NCI-H226 (cell line): Measurements from ENCODE around the gene ADGRF5.

Experiments
- DNase-seq: peaks from one replicate; pipeline ENCODE4 v3.0.0-alpha.2; 2015

ADGRF5 gene

DNA sequence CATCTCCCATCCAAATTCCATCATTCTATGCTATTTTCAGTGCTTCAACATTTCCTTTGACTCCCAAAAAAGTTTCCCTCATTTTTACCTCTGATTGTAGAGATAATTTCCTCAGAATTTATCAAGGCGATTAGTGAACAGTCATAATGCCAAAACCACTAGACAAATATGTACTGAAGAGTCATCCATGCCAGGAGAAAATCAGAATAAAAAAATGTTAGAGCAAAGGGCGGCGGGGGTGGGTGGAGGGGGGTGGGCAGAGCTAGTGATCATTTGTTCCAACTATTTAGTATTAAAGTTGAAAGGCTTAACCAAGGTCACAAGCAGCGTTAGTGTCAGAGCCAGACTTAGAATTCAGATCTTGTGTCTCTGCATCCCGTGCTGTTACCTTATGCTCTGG lies 5.3 kb upstream of the ADGRF5 start:
- DNase-seq, result no peak

DNA sequence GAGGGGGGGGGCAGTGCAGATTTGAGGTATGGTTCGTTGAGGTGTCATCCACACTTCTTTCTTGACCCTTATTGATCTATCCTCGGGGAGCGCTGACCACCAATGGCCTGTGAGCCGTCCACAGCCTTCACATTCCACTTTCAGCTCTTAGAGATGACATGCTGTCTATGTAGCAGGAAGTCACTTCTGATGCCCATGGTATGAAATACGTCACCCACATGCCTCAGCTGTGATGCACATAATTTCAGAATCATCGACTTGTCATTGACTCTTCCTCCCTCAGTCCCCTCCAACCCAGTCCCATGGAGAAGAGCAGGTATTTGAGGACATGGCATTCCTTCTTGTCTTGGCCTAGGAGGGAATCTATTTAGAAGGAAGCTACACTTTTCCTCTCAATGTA lies 4.7 kb upstream of the ADGRF5 start:
- no peak for DNase-seq

DNA sequence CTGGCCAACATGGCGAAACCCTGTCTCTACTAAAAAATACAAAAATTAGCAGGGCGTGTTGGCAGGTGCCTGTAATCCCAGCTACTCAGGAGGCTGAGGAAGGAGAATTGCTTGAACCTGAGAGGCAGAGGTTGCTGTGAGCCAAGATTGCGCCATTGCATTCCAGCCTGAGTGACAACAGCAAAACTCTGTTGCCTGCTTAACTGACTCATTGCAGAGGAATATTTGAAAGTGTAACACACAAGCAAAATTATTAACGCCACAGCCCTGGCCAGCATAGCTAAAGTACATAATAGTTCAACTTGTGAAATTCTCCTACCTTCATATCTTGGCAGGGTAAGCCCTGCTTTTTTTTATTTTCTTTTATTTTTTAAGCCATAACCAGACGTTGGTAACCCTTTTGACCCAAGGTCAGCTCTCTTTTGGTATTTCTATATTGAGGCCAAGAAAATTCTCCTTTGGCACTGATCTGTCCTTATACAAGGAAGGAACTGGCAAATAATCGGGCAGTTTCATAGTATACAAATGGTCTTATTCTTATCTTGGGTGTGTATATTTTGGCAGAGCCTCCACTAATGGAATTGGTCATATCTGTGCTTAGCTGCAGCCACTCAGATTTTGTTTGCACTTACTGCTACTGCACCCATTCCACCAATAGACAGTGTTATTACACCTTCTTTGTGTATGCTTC lies 4.0 kb upstream of the ADGRF5 start:
- peak; percentile 89 for DNase-seq

DNA sequence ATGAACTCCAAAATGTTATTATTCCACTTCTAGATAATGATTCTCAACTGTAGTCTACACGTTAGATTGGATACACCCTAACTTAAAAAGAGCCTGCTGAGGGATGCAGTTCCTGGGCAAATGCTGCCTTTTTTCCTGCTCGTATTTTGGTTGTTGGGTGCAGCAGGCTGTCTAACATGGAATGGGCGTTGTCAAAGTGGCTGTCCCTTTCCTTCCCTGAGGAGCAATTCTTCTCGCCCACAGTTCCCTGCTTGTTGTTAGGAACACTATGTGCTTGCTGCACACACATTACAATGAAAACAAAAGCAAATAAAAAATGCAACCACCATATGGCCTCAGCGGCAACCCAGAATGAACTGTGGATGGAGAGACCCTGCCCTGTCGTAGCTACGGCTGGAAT lies 1.7 kb upstream of the ADGRF5 start:
- no peak for DNase-seq

DNA sequence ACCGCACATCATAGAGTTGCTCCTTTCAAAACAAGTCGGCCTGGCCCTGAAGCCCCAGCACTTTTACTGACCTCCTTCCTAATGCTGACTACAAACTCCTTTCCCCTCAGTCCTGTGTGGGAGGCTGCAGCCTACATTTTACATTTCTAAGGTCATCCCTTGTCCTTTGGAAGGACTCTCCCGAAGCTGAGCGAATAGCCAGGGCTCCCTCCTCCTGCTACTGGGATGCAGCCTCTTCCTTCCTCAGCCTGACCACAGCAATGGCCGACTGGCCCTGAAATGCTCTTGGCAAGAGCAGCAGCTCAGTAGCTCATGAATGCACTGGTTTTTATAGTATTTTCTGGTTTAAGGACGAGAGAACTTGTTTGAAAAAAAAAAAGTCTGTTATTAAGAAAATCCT lies 679 bp downstream of the ADGRF5 start:
- no peak for DNase-seq

DNA sequence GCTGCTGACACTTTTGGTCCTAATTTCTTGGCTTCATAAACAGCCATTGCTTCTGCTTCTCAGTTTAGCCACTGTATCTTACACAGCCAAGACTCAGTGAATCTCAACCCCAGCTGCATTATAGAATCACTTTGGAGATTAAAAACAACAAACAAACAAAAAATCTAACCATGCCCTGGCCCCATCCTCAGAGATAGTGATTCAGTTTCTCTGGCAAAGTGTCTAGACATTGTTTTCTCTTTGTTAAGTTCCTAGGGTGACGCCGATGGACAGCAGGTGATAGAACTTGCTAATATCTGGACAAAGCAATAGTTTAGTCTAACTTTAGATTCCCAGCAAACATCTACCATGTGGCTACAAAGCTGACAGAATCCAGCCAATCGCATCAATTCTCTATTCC lies 2.9 kb downstream of the ADGRF5 start:
- DNase-seq, result no peak

DNA sequence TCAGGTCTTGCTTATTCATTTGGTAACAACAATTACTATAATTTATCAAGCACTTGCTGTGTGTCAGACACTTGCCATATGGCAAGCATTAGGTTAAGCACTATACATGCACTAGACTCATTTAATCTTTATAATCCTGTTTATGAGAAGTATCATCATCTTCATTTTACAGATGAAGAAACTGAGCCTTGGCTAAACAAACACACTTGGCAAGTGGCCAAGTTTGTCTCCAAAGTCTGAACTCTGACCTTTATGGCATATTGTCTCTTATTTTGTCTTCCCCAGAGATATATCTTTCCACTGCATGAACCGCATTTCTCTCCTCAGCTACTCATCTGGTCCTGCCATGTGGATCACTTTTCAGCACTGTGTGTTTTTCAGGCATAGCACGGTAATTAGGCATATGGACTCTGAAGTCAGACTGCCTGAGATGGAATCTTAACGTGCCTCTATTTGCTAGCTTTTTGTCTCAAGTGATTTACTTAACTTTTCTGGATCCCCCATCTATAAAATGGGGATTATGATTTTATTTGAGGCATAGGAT lies 4.7 kb downstream of the ADGRF5 start:
- DNase-seq, result no peak

DNA sequence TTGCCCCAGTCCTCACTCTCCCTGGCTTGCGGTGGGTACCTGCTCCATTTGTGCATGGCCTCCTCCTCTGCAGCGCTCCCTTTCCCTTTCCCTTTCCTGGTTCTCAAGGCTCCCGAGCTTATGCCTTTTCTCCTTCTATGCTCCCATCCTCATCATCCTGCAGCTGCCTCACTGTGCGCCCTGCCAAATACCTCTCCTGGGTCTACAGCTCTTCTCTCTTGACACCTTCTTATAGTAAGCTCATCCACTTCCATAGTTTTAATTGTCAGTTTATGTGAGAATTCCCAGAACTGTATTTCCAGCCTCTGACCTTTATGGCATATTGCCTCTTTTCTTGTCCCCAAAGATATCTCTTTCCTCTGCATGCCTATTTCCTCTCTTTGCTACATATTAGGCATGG lies 5.9 kb downstream of the ADGRF5 start:
- no peak for DNase-seq

DNA sequence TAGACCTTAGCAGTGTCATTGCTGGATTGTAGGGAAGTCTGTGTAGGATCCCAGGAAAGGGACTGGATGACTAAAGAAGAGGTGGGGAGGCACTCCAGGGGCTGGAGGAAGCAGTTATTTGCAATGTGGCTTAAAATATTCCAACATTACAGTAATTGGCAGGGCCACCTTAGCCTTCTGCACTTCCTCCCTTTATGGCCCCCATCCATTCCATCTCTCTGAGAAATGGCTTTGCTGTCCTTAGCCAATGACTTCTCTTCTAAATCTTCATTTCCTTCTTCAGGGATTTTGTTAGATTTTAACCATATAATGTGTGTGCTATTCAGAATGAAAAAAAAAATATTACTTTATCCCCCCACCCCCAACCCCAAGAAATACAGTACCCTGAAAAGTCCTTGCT lies 6.4 kb downstream of the ADGRF5 start:
- DNase-seq, result no peak

DNA sequence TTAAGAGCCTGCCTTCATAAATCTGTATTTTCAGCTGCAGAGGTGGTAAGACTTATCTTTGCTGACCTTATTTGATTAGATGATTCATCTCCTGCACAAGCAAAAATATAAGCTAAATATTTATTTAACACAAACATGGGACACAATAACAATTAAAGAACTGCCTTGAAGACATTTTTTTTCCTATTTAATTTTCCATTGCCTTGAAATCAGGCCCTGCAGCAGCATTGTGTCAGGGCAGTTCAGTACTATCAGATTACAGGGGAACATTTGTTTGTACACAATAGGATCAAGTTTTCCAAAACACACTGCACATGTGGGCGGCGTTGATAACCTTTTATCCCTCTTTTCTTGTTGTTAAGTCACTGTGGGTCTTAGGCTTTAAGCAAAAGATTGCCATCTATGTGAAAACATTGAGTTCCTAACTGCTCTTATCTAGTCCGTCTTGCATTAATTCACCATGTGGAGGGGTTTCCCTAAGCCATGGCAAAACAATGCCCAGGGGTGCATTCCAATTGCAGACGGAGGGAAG lies 7.4 kb downstream of the ADGRF5 start:
- DNase-seq, result no peak

DNA sequence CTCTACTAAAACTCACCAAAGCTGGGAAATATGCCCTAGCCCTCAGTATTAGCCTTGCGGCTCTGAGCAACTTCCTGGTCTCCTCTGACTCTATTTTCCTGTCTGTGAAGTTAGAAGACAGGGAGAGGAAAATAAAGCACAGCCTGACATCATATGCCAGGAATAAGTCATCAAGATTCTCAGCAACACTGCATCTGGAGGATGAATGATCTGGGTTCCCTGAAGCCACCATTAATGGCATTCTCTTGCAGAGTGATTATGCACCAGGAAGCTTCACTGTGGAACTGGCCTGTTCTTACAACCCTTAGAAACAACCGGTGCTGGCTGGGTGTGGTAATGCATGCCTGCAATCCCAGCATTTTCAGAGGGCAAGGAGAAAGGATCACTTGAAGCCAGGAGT lies 12.4 kb downstream of the ADGRF5 start:
- DNase-seq, result no peak

DNA sequence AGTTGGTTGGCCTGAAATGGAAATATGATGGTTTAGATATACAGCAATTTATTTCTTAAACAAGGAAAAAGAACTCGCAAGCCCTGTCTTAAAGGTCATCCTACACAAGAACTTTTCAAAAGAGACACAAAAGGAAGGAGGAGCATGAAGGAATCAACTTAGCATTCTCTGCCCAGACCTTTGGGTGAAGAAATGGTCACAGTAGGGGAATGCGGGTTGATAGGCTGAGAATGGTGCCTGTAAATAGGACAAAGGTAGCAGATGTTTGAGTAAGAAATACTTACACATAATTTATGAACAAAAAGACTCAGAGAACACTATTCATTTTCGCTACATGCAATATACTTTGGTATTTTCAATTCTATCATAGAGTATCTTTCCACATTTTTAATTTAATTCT lies 15.0 kb downstream of the ADGRF5 start:
- DNase-seq, result no peak

DNA sequence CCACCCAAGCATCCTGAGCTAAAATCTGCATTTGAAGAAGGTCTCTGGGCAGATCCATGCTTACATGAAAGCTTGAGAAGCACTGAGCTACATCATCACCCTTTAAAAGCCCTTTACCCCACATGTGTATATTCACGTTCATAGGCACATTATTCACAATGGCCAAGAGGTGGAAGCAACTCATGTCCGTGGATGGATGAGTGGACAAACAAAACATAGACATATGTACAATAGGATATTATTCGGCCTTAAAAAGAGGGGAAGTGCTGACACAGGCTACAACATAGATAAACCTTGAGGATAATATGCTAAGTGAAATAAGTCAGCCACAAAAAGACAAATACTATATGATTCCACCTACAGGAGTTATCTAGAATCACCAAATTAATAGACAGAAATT lies 17.6 kb downstream of the ADGRF5 start:
- no peak for DNase-seq

DNA sequence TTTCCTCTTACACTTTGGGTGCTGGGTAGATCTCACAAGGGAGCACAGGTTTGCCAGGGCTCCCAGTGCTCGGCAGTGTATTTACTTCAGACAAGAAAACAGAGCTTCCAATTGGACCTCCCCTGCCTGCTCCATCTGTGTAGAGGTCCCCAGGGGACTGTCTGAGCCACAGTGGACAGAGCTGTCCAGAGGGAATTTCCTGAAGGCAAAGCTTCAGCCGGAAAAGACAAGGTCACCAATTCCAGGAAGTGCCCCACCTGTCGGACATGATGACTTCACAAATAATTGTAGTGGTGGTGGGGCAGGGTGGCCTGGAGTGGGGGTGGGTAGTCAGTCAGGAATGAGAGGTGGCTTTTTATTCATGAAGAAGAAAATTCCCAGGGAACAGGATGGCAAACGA lies 18.6 kb downstream of the ADGRF5 start:
- DNase-seq, result no peak

DNA sequence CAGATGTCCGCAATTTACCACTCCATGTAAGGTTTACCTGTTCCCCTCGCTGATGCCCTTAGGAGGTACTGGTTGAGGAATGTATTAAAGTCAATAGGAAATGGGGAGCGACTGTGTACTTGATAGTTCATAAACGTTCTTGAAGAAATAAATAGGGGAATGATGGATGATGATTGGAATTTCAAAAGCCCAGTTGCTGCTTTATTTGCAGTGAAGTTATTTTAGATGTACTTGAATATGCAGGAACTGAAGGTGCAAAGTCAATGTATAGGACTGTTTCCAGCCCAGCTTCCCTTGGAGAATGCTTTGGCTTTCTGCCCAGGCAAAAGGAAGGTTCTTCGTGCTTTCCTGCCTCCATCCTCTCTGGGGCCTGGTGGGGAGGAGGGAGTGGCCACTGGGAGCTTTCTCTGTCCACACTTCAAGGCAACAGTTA lies 19.8 kb downstream of the ADGRF5 start:
- DNase-seq, result peak; percentile 11

DNA sequence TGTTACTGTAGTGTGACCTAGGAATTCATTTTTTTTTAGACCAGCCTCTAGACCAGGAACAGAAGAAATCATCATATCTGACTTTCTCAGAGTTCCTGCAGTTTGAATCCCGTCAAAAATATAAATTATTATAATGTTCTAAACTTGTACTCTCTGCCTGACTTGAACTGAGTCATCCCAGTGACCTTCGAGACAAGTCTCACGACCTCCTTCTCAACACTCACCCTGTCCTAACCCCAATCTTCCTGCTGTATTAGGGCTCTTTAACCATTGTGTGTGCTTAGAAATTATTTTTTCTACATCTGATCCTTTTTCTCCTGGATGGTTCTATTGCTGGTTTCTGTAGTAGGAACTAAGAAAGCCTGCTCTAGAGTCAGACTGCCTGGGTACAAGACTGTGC lies 21.5 kb downstream of the ADGRF5 start:
- DNase-seq, result no peak

DNA sequence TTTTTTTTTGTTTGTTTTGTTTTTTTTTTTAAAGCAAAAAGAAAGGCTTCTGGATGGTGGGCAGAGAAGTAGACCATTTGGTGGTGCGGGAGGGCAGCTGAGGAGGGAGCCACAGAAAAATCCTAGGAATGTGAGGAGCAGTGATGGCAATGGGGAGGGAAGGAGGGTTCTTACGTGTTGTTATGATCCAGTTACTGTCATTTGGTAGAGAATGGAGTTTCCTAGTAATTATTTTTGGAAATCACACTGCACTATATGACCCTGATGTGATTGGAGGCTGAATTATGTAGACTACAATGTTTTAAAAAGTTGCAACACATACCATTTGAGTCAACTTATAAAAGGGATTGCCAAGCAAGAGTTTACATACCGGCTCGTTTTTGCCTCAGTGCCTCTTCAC lies 22.1 kb downstream of the ADGRF5 start:
- DNase-seq, result no peak

DNA sequence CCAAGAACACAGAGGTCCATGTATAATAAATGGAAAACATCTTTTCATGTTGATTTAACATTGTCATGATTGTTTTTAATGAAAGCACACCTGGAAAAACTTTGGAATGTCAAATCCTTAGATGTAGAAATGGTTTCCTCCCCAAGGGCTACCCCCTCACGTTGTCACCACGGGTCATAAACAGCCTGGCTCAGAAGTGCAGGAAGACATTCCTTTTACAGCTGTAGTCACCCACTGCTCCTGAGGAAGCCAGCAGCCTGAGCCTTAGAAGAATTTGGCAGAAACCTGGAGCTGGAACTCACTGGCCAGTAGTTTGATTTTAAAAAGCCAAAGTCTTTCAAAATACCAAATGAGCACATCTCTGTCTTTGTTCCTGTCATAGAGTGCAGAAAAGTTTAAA lies 23.7 kb downstream of the ADGRF5 start:
- DNase-seq, result no peak

DNA sequence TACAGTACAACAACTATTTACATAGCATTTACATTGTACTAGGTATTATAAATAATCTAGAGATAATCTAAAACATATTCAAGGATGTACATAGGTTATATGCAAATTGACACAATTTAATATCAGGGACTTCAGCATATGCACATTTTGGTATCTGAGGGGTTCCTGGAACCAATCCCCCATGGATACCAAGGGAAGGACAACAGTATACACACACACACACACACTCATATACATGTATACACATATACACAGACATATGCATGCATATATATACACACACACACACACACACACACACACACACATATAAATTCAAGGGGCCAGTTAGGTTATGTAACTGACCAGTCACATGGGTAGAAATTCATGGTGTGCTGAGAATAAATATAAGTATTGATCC lies 24.9 kb downstream of the ADGRF5 start:
- DNase-seq, result no peak

DNA sequence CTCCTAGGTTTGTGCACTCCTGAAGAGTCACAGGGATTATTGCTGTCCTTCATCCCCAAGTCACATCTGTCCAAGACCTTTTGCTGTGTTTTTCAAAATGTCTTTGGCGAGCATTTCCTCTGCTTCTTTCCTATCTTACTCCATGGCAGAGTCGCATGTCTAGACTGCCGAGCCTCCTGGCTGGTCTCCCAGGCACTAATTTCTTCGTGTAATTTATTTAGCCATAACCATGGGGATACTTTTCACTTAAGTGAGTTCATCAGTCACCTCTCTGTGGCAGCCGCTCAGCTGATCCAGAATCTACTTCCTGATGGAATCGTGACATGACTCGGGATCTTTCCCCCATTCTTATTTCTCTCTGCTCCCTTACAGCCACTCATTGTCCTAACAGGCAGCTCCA lies 25.8 kb downstream of the ADGRF5 start:
- DNase-seq, result no peak

DNA sequence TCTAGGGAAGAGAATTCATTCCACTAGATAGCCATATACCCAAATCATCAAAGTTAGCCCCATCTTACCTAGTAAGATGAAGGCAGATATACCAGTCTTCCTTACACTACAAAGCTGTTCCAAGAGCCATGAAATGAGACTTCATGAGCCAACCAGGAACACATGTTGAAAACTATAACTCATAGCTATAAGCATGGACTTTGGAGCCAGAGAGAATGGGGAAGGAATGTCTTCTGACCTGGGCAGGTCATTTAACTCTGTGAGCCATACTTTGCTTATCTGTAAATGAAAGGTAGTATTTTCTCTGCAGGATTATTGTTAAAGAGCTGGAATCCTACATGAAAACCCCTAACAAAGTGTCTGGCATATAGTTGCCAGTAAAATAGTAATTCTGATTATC lies 27.3 kb downstream of the ADGRF5 start:
- no peak for DNase-seq

DNA sequence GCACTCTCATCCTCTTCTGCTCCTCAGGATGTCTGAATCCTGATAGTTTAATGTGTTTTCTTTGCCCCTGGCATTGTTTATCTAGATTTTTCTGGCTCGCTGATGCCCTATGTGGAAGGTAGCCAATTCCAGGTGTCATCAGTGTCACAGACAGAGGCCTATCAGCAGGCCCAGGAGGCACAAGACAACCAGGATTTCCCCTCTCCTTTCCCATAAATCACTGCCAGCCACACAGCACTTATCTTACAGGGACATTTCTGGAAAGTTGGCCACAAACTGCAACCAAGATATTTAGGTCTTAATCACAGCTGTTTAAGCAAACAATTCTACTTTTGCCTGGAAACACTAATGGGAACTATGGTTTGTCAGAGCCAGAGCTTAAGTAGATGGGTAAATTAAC lies 28.1 kb downstream of the ADGRF5 start:
- DNase-seq, result no peak

DNA sequence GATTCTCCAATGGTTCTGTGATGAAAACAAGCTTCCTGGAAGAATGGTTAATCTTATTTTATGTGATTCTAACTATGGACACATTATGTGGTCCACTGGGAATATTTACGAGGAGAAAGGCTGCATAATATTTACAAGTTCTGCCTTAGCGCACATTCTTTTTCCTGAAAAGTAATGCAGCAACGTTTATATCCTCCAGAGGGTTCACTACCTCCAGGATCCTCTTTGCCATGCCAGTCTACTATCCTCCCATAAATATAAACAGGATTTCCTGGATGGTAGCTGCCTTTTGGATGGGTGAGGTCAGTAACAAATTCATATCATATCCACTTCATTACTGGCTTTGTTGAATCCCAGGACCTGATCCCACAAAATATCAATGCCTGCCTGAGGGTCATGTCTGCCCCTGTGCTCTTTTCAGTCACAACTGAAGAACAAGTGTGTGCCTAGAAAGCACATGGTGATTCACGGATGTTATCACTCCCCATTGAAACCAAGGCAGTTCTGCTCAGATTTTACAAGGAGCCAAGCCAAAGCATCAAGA lies 30.4 kb downstream of the ADGRF5 start:
- DNase-seq, result no peak

DNA sequence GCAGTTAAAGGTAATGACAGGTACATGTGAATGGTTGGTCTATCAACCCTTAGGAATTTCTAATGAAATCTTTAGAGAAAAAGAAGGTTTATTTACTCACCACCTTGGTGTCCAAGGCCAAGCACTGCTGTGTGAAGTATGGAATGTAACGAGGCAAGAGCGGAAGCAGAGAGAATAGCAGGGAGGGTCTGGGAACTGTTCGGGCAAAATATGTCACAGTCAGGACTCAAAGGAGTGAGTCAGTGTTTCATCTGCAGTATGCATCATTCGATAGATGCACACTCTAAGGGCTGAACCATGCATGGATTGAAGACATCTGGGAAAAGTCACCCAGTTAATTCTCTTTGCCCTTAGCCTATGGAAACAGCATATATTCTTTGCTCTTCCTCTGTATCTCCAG lies 33.2 kb downstream of the ADGRF5 start:
- no peak for DNase-seq

DNA sequence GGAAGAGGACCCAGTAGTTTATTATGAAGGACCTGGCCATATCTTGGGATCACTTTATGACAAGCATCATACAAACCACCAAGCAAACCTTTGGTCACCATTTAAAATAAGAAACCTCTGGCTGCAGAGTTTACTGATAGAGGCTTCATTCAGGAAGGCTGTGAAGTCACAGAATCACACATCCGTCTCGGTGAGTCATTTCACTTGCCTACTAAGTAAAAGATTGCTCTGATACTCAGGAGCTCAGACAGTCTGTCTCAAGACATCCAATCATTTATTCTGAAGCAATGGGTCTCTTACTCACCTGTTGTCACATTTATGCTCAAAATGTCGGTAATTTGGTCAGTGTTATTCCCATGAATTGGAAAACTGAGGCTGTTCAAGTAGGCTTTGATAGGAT lies 33.7 kb downstream of the ADGRF5 start:
- DNase-seq, result peak; percentile 44
